ENCODE results near the gene C11orf54. TPM values are rescaled to one million over a fixed set of nuclear protein-coding genes. Genes with fewer than 3 reads are reported as not detected.
"Not testable (repeated sequence)": the region's sequence is repeated elsewhere in the genome, so short reads cannot be mapped to it uniquely, and the experiment has no call there.

Gene C11orf54
- total RNA-seq, 1 donor from 2014 or later: 61.6 TPM

GRCh38 chr11:93734427-93735222 is 6.8 kb upstream of the C11orf54 start:
- DNase-seq (ENCODE audit: low read depth): no peak

GRCh38 chr11:93735627-93736026 is 5.8 kb upstream of the C11orf54 start:
- DNase-seq (ENCODE audit: low read depth): no peak

GRCh38 chr11:93736129-93736528 is 5.3 kb upstream of the C11orf54 start:
- no peak for DNase-seq (ENCODE audit: low read depth)

- peak; percentile 67 for DNase-seq (ENCODE audit: low read depth)
Measured at GRCh38 chr11:93737904-93738612, 3.4 kb upstream of the C11orf54 start.

GRCh38 chr11:93738647-93739081 is 2.8 kb upstream of the C11orf54 start:
- DNase-seq (ENCODE audit: low read depth): no peak

GRCh38 chr11:93740031-93740729 is 1.3 kb upstream of the C11orf54 start:
- peak; percentile 42 for DNase-seq (ENCODE audit: low read depth)

- peak; percentile 46 for DNase-seq (ENCODE audit: low read depth)
Measured at GRCh38 chr11:93740730-93741093, 760 bp upstream of the C11orf54 start.

GRCh38 chr11:93741882-93742226 is 382 bp downstream of the C11orf54 start:
- DNase-seq (ENCODE audit: low read depth): peak; percentile 94

- DNase-seq (ENCODE audit: low read depth): peak; percentile 26
Measured at GRCh38 chr11:93743291-93743690, 1.8 kb downstream of the C11orf54 start.

GRCh38 chr11:93744669-93745004 is 3.2 kb downstream of the C11orf54 start:
- DNase-seq (ENCODE audit: low read depth): no peak

GRCh38 chr11:93745005-93745755 is 3.7 kb downstream of the C11orf54 start:
- peak; percentile 36 for DNase-seq (ENCODE audit: low read depth)

- peak; percentile 72 for DNase-seq (ENCODE audit: low read depth)
Measured at GRCh38 chr11:93746101-93746500, 4.6 kb downstream of the C11orf54 start.

- DNase-seq (ENCODE audit: low read depth): peak; percentile 67
Measured at GRCh38 chr11:93747122-93747521, 5.7 kb downstream of the C11orf54 start.

- no peak for DNase-seq (ENCODE audit: low read depth)
Measured at GRCh38 chr11:93751001-93751400, 9.5 kb downstream of the C11orf54 start.

GRCh38 chr11:93753241-93753640 is 11.8 kb downstream of the C11orf54 start:
- DNase-seq (ENCODE audit: low read depth): no peak

GRCh38 chr11:93756748-93757147 is 15.3 kb downstream of the C11orf54 start:
- DNase-seq (ENCODE audit: low read depth): no peak

GRCh38 chr11:93757301-93757700 is 15.8 kb downstream of the C11orf54 start:
- DNase-seq (ENCODE audit: low read depth): no peak

- no peak for DNase-seq (ENCODE audit: low read depth)
Measured at GRCh38 chr11:93757924-93758865, 16.7 kb downstream of the C11orf54 start.

- not testable (repeated sequence) for DNase-seq (ENCODE audit: low read depth)
Measured at GRCh38 chr11:93759123-93759522, 17.7 kb downstream of the C11orf54 start.

GRCh38 chr11:93761910-93762309 is 20.4 kb downstream of the C11orf54 start:
- no peak for DNase-seq (ENCODE audit: low read depth)

GRCh38 chr11:93765551-93765950 is 24.1 kb downstream of the C11orf54 start:
- DNase-seq (ENCODE audit: low read depth): no peak

All from renal cortical epithelial cell (primary cell).